Naive B cell (primary cell): ENCODE results near the gene LIMA1. TPM values are rescaled to one million over a fixed set of nuclear protein-coding genes. Genes with fewer than 3 reads are reported as not detected.
"Not testable (repeated sequence)": the region's sequence is repeated elsewhere in the genome, so short reads cannot be mapped to it uniquely, and the experiment has no call there.

Experiments used
- ATAC-seq, 2 donors: fragments of 150-1000 bp; cut with Tn5 transposase; 2 replicates each; pipeline ENCODE4 v1.10.0; 2021; ENCODE audit warnings: low read depth in 2 of 2, mild to moderate bottlenecking in 2 of 2, moderate library complexity in 2 of 2
- DNase-seq: peaks from one replicate; pipeline ENCODE4 v3.0.0; 2022
- H3K27ac Mint-ChIP-seq, 6 donors: one replicate each; pipeline ENCODE4 v1.8.0; 2020 to 2022; ENCODE audit warnings: mild to moderate bottlenecking in 6 of 6, mixed read lengths in 6 of 6, moderate library complexity in 5 of 6, inconsistent platforms in 2 of 6
- H3K27me3 Mint-ChIP-seq, 3 donors: one replicate each; pipeline ENCODE4 v1.8.0; 2021 to 2022; ENCODE audit warnings: mixed read lengths in 3 of 3, mild to moderate bottlenecking in 1 of 3
- H3K36me3 Mint-ChIP-seq, 2 donors: one replicate each; pipeline ENCODE4 v1.8.0; 2020 to 2022; ENCODE audit warnings: mixed read lengths in 2 of 2, inconsistent platforms in 1 of 2, mild to moderate bottlenecking in 1 of 2
- H3K4me1 Mint-ChIP-seq, 3 donors: one replicate each; pipeline ENCODE4 v1.8.0; 2020 to 2022; ENCODE audit warnings: mixed read lengths in 3 of 3, inconsistent platforms in 1 of 3, mild to moderate bottlenecking in 1 of 3, moderate library complexity in 1 of 3
- H3K4me3 Mint-ChIP-seq, 8 donors: one replicate each; pipeline ENCODE4 v1.8.0; 2020 to 2022; ENCODE audit warnings: mild to moderate bottlenecking in 8 of 8, mixed read lengths in 8 of 8, moderate library complexity in 8 of 8, inconsistent platforms in 2 of 8
- H3K9me3 Mint-ChIP-seq, 7 donors: one replicate each; pipeline ENCODE4 v1.8.0; 2020 to 2022; ENCODE audit warnings: mixed read lengths in 7 of 7, mild to moderate bottlenecking in 5 of 7, inconsistent platforms in 2 of 7, moderate library complexity in 1 of 7
- polyA plus RNA-seq, 6 donors: library from polyadenylated mRNA; unstranded; fragments of 300-500 nt; fragmentation: Illumina TruSeq; gene quantifications; one replicate each; pipeline ENCODE4 v1.2.3, GENCODE V29; 2021; ENCODE audit warnings: low read depth in 6 of 6

The LIMA1 gene
- polyA plus RNA-seq, 6 donors from 2014 or later = 0.48 to 2.1 (median 1.5) TPM

DNA sequence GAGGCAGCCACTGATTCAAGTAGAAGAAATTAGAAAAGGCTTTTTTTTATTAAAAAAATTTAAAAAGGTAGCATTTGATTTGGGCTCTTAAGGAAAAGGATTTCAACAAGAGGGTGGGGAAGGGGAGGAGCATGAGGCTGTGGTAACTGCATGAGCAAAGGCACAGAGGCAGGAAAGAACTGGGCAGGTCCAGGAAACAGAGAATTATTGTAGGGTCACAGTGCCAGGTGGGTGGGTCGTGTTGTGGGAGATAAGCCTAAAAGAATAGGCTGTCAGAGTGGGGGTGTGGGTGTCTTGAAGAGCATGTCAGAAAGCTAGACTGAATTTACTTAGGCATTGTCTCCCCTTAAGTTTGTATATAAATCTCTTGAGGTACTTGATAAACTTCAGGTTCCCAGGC lies 7.8 kb downstream of the LIMA1 start:
- Mint-ChIP-seq H3K4me3 (no peak overlapping the region), H3K27ac (peak overlapping the region in 1 of 6 donors; percentile 29), H3K36me3 (no peaks in the 10 kb centered on the region), H3K27me3 (no peaks in the 10 kb centered on the region), H3K4me1 (no peaks in the 10 kb centered on the region), H3K9me3 (no peaks in the 10 kb centered on the region)
- DNase-seq = no peak
- no peak for ATAC-seq

DNA sequence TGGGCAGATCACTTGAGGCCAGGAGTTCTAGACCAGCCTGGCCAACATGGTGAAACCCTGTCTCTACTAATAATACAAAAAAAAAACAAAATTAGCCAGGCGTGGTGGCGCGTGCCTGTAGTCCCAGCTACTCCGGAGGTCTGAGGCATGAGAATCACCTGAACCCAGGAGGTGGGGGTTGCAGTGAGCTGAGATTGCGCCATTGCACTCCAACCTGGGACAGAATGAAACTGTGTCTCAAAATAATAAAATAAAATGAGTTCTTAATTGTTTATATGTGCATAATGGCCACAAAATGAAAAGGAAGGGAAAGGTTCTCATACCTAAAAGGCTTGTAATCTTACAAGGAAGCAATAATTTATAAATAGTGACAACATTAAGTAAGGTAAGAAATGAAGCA lies 8.2 kb downstream of the LIMA1 start:
- not testable (repeated sequence) for DNase-seq, H3K9me3 Mint-ChIP-seq, H3K27ac Mint-ChIP-seq, H3K27me3 Mint-ChIP-seq, H3K4me1 Mint-ChIP-seq, H3K36me3 Mint-ChIP-seq, ATAC-seq, H3K4me3 Mint-ChIP-seq

DNA sequence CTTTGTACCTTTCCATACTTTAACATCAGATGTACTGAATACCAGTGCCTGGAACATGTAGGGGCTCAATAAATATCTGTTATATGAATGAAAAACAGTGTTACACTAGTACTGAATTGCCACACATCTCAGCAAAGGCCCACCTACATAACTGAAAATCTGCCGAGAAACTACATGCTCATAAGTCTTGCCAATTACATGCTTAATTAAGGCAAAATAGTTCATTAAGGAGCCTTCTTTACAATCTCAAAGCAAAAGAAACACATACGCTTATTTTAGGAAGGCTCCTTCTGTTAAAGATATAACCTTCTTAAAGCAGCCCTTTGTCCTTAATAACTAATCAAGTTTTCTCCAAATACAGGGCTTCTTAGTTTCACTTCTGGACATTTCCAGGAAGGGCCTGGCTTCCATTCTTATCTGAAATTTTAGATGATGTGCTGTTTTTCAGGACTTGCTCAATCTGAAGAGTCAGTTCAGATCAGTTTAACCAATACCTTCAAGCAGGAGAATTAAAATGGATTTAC lies 11.5 kb downstream of the LIMA1 start:
- Mint-ChIP-seq H3K4me3 (no peak overlapping the region), H3K27me3 (no peaks in the 10 kb centered on the region), H3K9me3 (no peaks in the 10 kb centered on the region), H3K36me3 (no peaks in the 10 kb centered on the region), H3K27ac (no peak overlapping the region), H3K4me1 (no peaks in the 10 kb centered on the region)
- ATAC-seq (no peak), DNase-seq (no peak)

- H3K9me3 Mint-ChIP-seq = peaks cover 0 to 3% (median 0%) of the 10 kb centered on the region in 7 donors
- no peak overlapping the region for H3K27ac Mint-ChIP-seq
- no peaks in the 10 kb centered on the region for H3K27me3 Mint-ChIP-seq
- H3K36me3 Mint-ChIP-seq = no peaks in the 10 kb centered on the region
- ATAC-seq = no peak
- no peaks in the 10 kb centered on the region for H3K4me1 Mint-ChIP-seq
- no peak overlapping the region for H3K4me3 Mint-ChIP-seq
- DNase-seq = no peak
These were observed 14.8 kb downstream of the LIMA1 start for GRCh38 chr12:50268482-50268881.

DNA sequence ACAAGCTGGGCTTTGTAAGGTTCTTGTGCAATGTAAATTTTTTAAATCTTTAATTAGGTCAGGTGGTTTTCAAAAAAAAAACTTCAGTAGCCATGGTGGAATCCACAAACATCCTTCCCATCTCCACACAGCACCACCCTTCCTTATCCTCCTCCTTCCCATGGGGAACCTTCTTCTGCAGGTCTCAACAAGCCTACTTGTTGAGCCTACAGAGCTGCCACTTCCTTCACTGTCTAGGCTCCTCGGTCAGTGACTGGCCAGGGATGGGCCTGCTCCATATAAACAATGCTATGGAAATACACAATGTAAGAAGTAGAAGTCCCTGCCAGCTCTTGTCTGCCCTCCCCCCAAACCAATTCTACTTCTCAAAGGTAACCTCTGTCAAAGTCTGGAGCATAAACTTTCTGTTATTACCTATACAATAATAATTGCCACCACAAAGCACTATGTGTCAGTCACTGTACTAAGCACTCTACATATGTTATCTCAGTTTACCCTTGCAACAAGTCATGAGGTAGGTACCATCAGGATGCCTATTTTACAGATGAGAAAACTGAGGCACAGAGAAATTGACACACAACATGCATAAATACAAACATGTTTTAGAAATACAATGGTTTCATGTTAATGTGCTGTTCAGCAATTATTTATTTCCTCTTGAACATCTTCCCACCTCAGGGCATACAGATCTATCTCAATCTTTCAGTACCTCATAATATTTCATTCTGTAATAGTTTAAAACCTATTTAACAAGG lies 17.4 kb downstream of the LIMA1 start:
- Mint-ChIP-seq H3K27me3 (no peaks in the 10 kb centered on the region), H3K4me3 (no peak overlapping the region), H3K9me3 (peaks cover 0 to 3% (median 0%) of the 10 kb centered on the region in 7 donors), H3K4me1 (no peaks in the 10 kb centered on the region), H3K36me3 (no peaks in the 10 kb centered on the region), H3K27ac (peak overlapping the region in 2 of 6 donors; percentile 41 to 44)
- no peak for DNase-seq
- no peak for ATAC-seq

- Mint-ChIP-seq H3K4me1 (no peaks in the 10 kb centered on the region), H3K9me3 (peaks cover 0 to 3% (median 0%) of the 10 kb centered on the region in 7 donors), H3K4me3 (no peak overlapping the region), H3K36me3 (no peaks in the 10 kb centered on the region), H3K27me3 (no peaks in the 10 kb centered on the region), H3K27ac (no peak overlapping the region)
- no peak for DNase-seq
- ATAC-seq = no peak
These were observed 19.5 kb downstream of the LIMA1 start for GRCh38 chr12:50263832-50264231.

GRCh38 chr12:50261654-50262053 lies 21.7 kb downstream of the LIMA1 start:
- DNase-seq (no peak), ATAC-seq (no peak)
- Mint-ChIP-seq H3K36me3 (no peaks in the 10 kb centered on the region), H3K9me3 (peaks cover 0 to 3% (median 0%) of the 10 kb centered on the region in 7 donors), H3K4me3 (no peak overlapping the region), H3K27me3 (no peaks in the 10 kb centered on the region), H3K4me1 (peaks cover 0 to 8% (median 4%) of the 10 kb centered on the region in 3 donors), H3K27ac (no peak overlapping the region)

GRCh38 chr12:50258167-50258551 lies 25.2 kb downstream of the LIMA1 start:
- H3K4me1 Mint-ChIP-seq = peaks cover 10 to 19% (median 13%) of the 10 kb centered on the region in 3 donors
- DNase-seq (no peak), ATAC-seq (no peak)
- peak overlapping the region in 1 of 6 donors; percentile 83 for H3K27ac Mint-ChIP-seq
- no peaks in the 10 kb centered on the region for H3K36me3 Mint-ChIP-seq
- no peaks in the 10 kb centered on the region for H3K27me3 Mint-ChIP-seq
- H3K4me3 Mint-ChIP-seq = no peak overlapping the region
- H3K9me3 Mint-ChIP-seq = no peaks in the 10 kb centered on the region

GRCh38 chr12:50257236-50258166 lies 25.8 kb downstream of the LIMA1 start:
- H3K4me1 Mint-ChIP-seq = peaks cover 10 to 24% (median 13%) of the 10 kb centered on the region in 3 donors
- DNase-seq (peak; percentile 3), ATAC-seq (no peak)
- H3K27me3 Mint-ChIP-seq = no peaks in the 10 kb centered on the region
- H3K36me3 Mint-ChIP-seq = no peaks in the 10 kb centered on the region
- H3K9me3 Mint-ChIP-seq = no peaks in the 10 kb centered on the region
- peak overlapping the region in 1 of 8 donors; percentile 6 for H3K4me3 Mint-ChIP-seq
- peak overlapping the region in 2 of 6 donors; percentile 55 to 83 for H3K27ac Mint-ChIP-seq

- ATAC-seq (no peak), DNase-seq (no peak)
- Mint-ChIP-seq H3K4me1 (peaks cover 13 to 24% (median 14%) of the 10 kb centered on the region in 3 donors), H3K4me3 (no peak overlapping the region), H3K27me3 (no peaks in the 10 kb centered on the region), H3K9me3 (no peaks in the 10 kb centered on the region), H3K27ac (no peak overlapping the region), H3K36me3 (no peaks in the 10 kb centered on the region)
These were observed 26.6 kb downstream of the LIMA1 start for GRCh38 chr12:50256761-50257160.

DNA sequence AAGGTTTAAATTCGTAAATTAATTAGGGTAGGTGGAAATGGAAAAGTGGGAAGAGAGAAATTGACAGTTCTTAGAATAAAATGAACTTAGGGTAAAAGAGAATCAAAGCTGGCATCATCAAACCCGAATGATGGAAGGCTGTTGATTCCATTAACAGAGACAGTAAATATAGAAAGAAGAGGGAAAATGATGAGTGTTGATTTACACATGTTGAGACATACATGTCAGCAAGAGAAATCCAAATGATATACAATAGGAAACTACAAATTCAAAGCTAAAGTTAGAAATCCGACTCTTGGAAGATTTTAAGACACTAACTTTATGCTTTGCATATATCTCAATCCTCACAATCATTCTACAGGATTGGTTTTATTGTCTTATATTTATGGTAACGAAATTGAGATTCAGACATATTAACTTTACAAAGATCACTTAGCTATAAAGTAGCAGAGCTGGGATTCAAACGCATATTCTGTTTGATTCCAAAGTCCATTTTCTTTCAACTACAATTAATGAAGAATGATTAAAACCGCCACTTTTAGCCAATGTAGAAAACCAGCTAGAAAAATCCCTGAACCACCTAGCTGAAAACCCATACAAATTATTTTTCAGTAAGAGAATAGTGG lies 30.2 kb downstream of the LIMA1 start:
- no peaks in the 10 kb centered on the region for H3K27me3 Mint-ChIP-seq
- DNase-seq (no peak), ATAC-seq (no peak)
- no peaks in the 10 kb centered on the region for H3K36me3 Mint-ChIP-seq
- H3K9me3 Mint-ChIP-seq = no peaks in the 10 kb centered on the region
- H3K4me3 Mint-ChIP-seq = peak overlapping the region in 1 of 8 donors; percentile 3
- peaks cover 13 to 24% (median 15%) of the 10 kb centered on the region in 3 donors for H3K4me1 Mint-ChIP-seq
- H3K27ac Mint-ChIP-seq = peak overlapping the region in 4 of 6 donors; percentile 5 to 91 (median 8)

- DNase-seq (no peak), ATAC-seq (no peak)
- Mint-ChIP-seq H3K27ac (peak overlapping the region in 2 of 6 donors; percentile 9 to 82), H3K4me1 (peaks cover 5 to 20% (median 15%) of the 10 kb centered on the region in 3 donors), H3K4me3 (peak overlapping the region in 1 of 8 donors; percentile 26), H3K27me3 (no peaks in the 10 kb centered on the region), H3K9me3 (no peaks in the 10 kb centered on the region), H3K36me3 (no peaks in the 10 kb centered on the region)
These were observed 31.6 kb downstream of the LIMA1 start for GRCh38 chr12:50251619-50252252.
